Neuronal stem cell (in vitro differentiated cells): ENCODE results near the gene KCTD2.

Source experiments
- DNase-seq: peaks from one replicate; pipeline ENCODE4 v3.0.0-alpha.2; 2013; ENCODE audit warnings: low spot score
- H2AFZ ChIP-seq: one replicate; pipeline ENCODE4 v1.6.1; 2013; ENCODE audit warnings: mild to moderate bottlenecking, low read length, inconsistent platforms
- H2AK5ac ChIP-seq: 2 replicates; pipeline ENCODE4 v1.6.1; 2013; ENCODE audit warnings: low read depth, mild to moderate bottlenecking, inconsistent platforms, low read length, moderate library complexity, mixed read lengths
- H2BK120ac ChIP-seq: 2 replicates; pipeline ENCODE4 v1.6.1; 2013; ENCODE audit warnings: low read depth, mild to moderate bottlenecking, inconsistent platforms, low read length, moderate library complexity, mixed read lengths
- H2BK12ac ChIP-seq: one replicate; pipeline ENCODE4 v1.6.1; 2013; ENCODE audit warnings: low read length, inconsistent platforms
- H2BK15ac ChIP-seq: 2 replicates; pipeline ENCODE4 v1.6.1; 2013; ENCODE audit warnings: mild to moderate bottlenecking, low read length, inconsistent platforms, mixed read lengths
- H2BK5ac ChIP-seq: one replicate; pipeline ENCODE4 v1.6.1; 2013; ENCODE audit warnings: inconsistent platforms, mild to moderate bottlenecking, low read length, moderate library complexity
- H3K14ac ChIP-seq: one replicate; pipeline ENCODE4 v1.6.1; 2013; ENCODE audit warnings: low read length, inconsistent platforms
- H3K18ac ChIP-seq: 2 replicates; pipeline ENCODE4 v1.6.1; 2013; ENCODE audit warnings: low read length, inconsistent platforms
- H3K23ac ChIP-seq: 2 replicates; pipeline ENCODE4 v1.6.1; 2013; ENCODE audit warnings: low read depth, mild to moderate bottlenecking, mixed read lengths, low read length, inconsistent platforms; ENCODE audit not compliant: poor library complexity
- H3K27ac ChIP-seq: replicated peaks from 3 replicates; pipeline ENCODE4 v1.5.1; 2013; ENCODE audit warnings: low read length, inconsistent platforms
- H3K27me3 ChIP-seq, 3 experiments: 2 replicates each; pipeline ENCODE4 v1.6.1; 2013; ENCODE audit warnings: low read length in 3 of 3, mild to moderate bottlenecking in 2 of 3, inconsistent platforms in 1 of 3, low read depth in 1 of 3, mixed read lengths in 1 of 3, moderate library complexity in 1 of 3; ENCODE audit not compliant: control insufficient read depth in 3 of 3, insufficient read depth in 3 of 3
- H3K36me3 ChIP-seq, 2 donors: replicated peaks in 1 of 2; 2 replicates each; pipeline ENCODE4 v1.6.1; 2013; ENCODE audit warnings: low read length in 2 of 2; ENCODE audit not compliant: control insufficient read depth in 2 of 2, insufficient read depth in 2 of 2
- H3K4ac ChIP-seq: 2 replicates; pipeline ENCODE4 v1.6.1; 2013; ENCODE audit warnings: inconsistent platforms, mild to moderate bottlenecking, low read length, moderate library complexity
- H3K4me1 ChIP-seq, 2 donors: 1 replicate in 1 of 2; 2 replicates in 1 of 2; pipeline ENCODE4 v1.6.1; 2013; ENCODE audit warnings: low read length in 2 of 2, low read depth in 1 of 2; ENCODE audit not compliant: control insufficient read depth in 2 of 2, insufficient read depth in 1 of 2
- H3K4me2 ChIP-seq: one replicate; pipeline ENCODE4 v1.6.1; 2013; ENCODE audit warnings: mild to moderate bottlenecking, low read length, inconsistent platforms; ENCODE audit not compliant: insufficient read depth, poor library complexity, severe bottlenecking
- H3K4me3 ChIP-seq, 2 donors: 2 replicates each; pipeline ENCODE4 v1.5.1; 2013; ENCODE audit warnings: low read length in 2 of 2, mild to moderate bottlenecking in 2 of 2, inconsistent platforms in 1 of 2, moderate library complexity in 1 of 2
- H3K79me1 ChIP-seq: one replicate; pipeline ENCODE4 v1.6.1; 2013; ENCODE audit warnings: low read depth, mild to moderate bottlenecking, inconsistent platforms, low read length, moderate library complexity
- H3K9ac ChIP-seq: one replicate; pipeline ENCODE4 v1.6.1; 2013; ENCODE audit warnings: mild to moderate bottlenecking, low read depth, low read length, inconsistent platforms; ENCODE audit not compliant: poor library complexity
- H3K9me3 ChIP-seq, 2 donors: replicated peaks in 1 of 2; 2 replicates each; pipeline versions ENCODE3 to v1.6.1; 2013; ENCODE audit warnings: low read length in 2 of 2, mild to moderate bottlenecking in 2 of 2, inconsistent platforms in 1 of 2, low read depth in 1 of 2, mixed read lengths in 1 of 2, moderate library complexity in 1 of 2; ENCODE audit not compliant: control insufficient read depth in 2 of 2, insufficient read depth in 1 of 2
- H4K8ac ChIP-seq: one replicate; pipeline ENCODE4 v1.6.1; 2013; ENCODE audit warnings: low read depth, mild to moderate bottlenecking, inconsistent platforms, low read length, moderate library complexity
- H4K91ac ChIP-seq: one replicate; pipeline ENCODE4 v1.6.1; 2013; ENCODE audit warnings: low read length, low read depth, mild to moderate bottlenecking, inconsistent platforms; ENCODE audit not compliant: poor library complexity
- WGBS, 2 donors: extraction: QIAGEN DNeasy Blood & Tissue Kit; methylation state at CpG; one replicate each; pipeline ENCODE4 v1.1.7; 2013; ENCODE audit warnings: missing lambda C conversion rate in 2 of 2, mixed read lengths in 1 of 2; ENCODE audit not compliant: insufficient read length in 2 of 2, insufficient replicate concordance in 1 of 2; ENCODE audit errors: extremely low coverage in 2 of 2; 5-methylcytosine and 5-hydroxymethylcytosine counted together

Gene KCTD2

GRCh38 chr17:75109407-75110233, 62.6 kb downstream of the KCTD2 start, which contains the start of gene ARMC7:
ARMC7 (plus strand) TSS chr17:75109969; CDS start chr17:75110289, 320 bp downstream.
- peak within 1 kb of the TSS; percentile 97 for H3K18ac ChIP-seq
- peak within 1 kb of the TSS; percentile 43 for H3K27ac ChIP-seq
- H2AK5ac ChIP-seq = peak within 1 kb of the TSS; percentile 88
- no peaks in the 10 kb centered on the region for H3K79me1 ChIP-seq
- H3K4me3 ChIP-seq = peak within 1 kb of the TSS; percentile 84 to 89
- no peaks in the 10 kb centered on the region for H3K9me3 ChIP-seq
- no peak within 1 kb of the TSS for H4K91ac ChIP-seq
- peak; percentile 83 for DNase-seq
- H3K27me3 ChIP-seq = peaks cover 0 to 13% (median 7%) of the 10 kb centered on the region in 3 experiments
- peak within 1 kb of the TSS; percentile 82 for H3K14ac ChIP-seq
- peak within 1 kb of the TSS; percentile 53 for H2BK5ac ChIP-seq
- H3K4me2 ChIP-seq = peak within 1 kb of the TSS; percentile 85
- peak within 1 kb of the TSS; percentile 97 for H2AFZ ChIP-seq
- H2BK120ac ChIP-seq = no peak within 1 kb of the TSS
- H3K23ac ChIP-seq = peak within 1 kb of the TSS; percentile 99
- peak within 1 kb of the TSS; percentile 95 for H3K9ac ChIP-seq
- H3K4ac ChIP-seq = peak within 1 kb of the TSS; percentile 66
- WGBS, 2 donors = no CpG with 5 or more reads among the region's 68 CpGs
- peak within 1 kb of the TSS; percentile 58 for H2BK12ac ChIP-seq
- peaks cover 2 to 8% of the 10 kb centered on the region in 2 donors for H3K36me3 ChIP-seq
- no peak within 1 kb of the TSS for H4K8ac ChIP-seq
- H2BK15ac ChIP-seq = no peak within 1 kb of the TSS
- peaks cover 0 to 5% of the 10 kb centered on the region in 2 donors for H3K4me1 ChIP-seq

GRCh38 chr17:75110234-75110937, 63.4 kb downstream of the KCTD2 start:
- Histone ChIP-seq H3K14ac (peak overlapping the region; percentile 56), H3K18ac (peak overlapping the region; percentile 92), H3K27me3 (peaks cover 0 to 7% (median 6%) of the 10 kb centered on the region in 3 experiments), H3K27ac (no peak overlapping the region), H2BK120ac (no peak overlapping the region), H3K36me3 (peaks cover 4 to 13% of the 10 kb centered on the region in 2 donors), H3K9ac (peak overlapping the region; percentile 95), H2BK12ac (no peak overlapping the region), H2AFZ (peak overlapping the region; percentile 97), H3K4ac (no peak overlapping the region), H3K23ac (no peak overlapping the region), H3K4me1 (peaks cover 0 to 5% of the 10 kb centered on the region in 2 donors), H2AK5ac (no peak overlapping the region), H3K9me3 (no peaks in the 10 kb centered on the region), H3K79me1 (no peaks in the 10 kb centered on the region), H4K8ac (no peak overlapping the region), H4K91ac (no peak overlapping the region), H2BK15ac (no peak overlapping the region), H2BK5ac (peak overlapping the region; percentile 13), H3K4me2 (peak overlapping the region; percentile 85), H3K4me3 (peak overlapping the region; percentile 84 to 89)
- WGBS, 2 donors = no CpG with 5 or more reads among the region's 40 CpGs
- no peak for DNase-seq

- no peak overlapping the region for H2BK15ac ChIP-seq
- H3K4ac ChIP-seq = peak overlapping the region; percentile 37
- H2AFZ ChIP-seq = no peak overlapping the region
- H3K27me3 ChIP-seq = peaks cover 0 to 7% (median 6%) of the 10 kb centered on the region in 3 experiments
- H4K8ac ChIP-seq = no peak overlapping the region
- no peaks in the 10 kb centered on the region for H3K9me3 ChIP-seq
- peaks cover 0 to 5% of the 10 kb centered on the region in 2 donors for H3K4me1 ChIP-seq
- no peak overlapping the region for H3K18ac ChIP-seq
- no peak overlapping the region for H3K23ac ChIP-seq
- no peaks in the 10 kb centered on the region for H3K79me1 ChIP-seq
- no peak overlapping the region for H2AK5ac ChIP-seq
- no peak overlapping the region for H3K27ac ChIP-seq
- DNase-seq = no peak
- no peak overlapping the region for H2BK120ac ChIP-seq
- H2BK5ac ChIP-seq = no peak overlapping the region
- WGBS, 2 donors = no CpG with 5 or more reads among the region's 7 CpGs
- no peak overlapping the region for H3K14ac ChIP-seq
- H3K4me3 ChIP-seq = no peak overlapping the region
- H3K36me3 ChIP-seq = peaks cover 6 to 25% of the 10 kb centered on the region in 2 donors
- no peak overlapping the region for H3K9ac ChIP-seq
- H4K91ac ChIP-seq = peak overlapping the region; percentile 72
- H2BK12ac ChIP-seq = no peak overlapping the region
- H3K4me2 ChIP-seq = no peak overlapping the region
Measured at GRCh38 chr17:75111777-75112335, 64.8 kb downstream of the KCTD2 start.
